ENCODE measurements around the gene CHRNA3. TPM values are rescaled to one million over a fixed set of nuclear protein-coding genes. Genes with fewer than 3 reads are reported as not detected.
"Not testable (repeated sequence)": the region's sequence is repeated elsewhere in the genome, so short reads cannot be mapped to it uniquely, and the experiment has no call there.

Gene CHRNA3
- total RNA-seq, 1 donor from 2014 or later: 3.7 TPM

DNA sequence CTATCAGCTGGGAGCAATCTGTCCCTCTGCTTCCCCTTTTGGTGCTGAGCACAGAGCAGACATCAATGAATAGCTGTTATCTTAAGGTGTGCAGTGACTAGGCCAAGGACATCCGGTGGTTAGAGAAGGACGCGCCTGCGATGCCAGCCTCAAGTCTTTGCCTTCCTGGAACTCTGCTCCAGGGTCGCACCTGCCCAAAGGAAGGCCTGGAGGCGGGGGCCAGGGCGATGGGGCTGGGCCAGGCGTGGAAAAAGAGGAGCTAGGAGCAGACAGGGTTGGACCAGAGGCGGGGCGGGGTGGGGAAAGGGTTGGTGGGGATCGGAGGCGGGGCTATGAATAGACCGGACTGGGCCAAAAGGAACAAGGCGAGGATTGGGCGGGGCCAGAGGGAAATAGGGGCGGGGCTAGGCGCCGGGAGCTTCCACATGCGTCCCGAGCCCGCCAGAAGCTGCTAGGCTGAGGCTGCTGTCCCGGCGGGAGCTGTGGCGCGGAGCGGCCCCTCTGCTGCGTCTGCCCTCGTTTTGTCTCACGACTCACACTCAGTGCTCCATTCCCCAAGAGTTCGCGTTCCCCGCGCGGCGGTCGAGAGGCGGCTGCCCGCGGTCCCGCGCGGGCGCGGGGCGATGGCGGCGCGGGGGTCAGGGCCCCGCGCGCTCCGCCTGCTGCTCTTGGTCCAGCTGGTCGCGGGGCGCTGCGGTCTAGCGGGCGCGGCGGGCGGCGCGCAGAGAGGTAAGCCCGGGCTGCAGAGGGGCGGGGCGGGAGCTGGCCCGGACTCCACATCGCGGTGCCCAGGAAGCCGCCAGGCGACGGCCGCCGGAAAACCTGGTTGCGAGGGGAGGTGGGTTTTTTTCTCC lies 55.5 kb downstream of the CHRNA3 start, which contains the start of gene CHRNA5:
Gene CHRNA5 (plus strand): TSS at position 424 of the 854 bp plus-strand sequence. CDS start 200 bp downstream, at position 624.
- peak within 1 kb of the TSS; percentile 40 for H3K27ac ChIP-seq
- H3K9me3 ChIP-seq: no peaks in the 10 kb centered on the region
- no peak for DNase-seq (ENCODE audit: extremely low spot score in 2 of 2)
- peak within 1 kb of the TSS; percentile 54 to 75 for H3K4me3 ChIP-seq
- peaks cover 12% of the 10 kb centered on the region for H3K4me1 ChIP-seq
- TF ChIP-seq, protein P1, sequence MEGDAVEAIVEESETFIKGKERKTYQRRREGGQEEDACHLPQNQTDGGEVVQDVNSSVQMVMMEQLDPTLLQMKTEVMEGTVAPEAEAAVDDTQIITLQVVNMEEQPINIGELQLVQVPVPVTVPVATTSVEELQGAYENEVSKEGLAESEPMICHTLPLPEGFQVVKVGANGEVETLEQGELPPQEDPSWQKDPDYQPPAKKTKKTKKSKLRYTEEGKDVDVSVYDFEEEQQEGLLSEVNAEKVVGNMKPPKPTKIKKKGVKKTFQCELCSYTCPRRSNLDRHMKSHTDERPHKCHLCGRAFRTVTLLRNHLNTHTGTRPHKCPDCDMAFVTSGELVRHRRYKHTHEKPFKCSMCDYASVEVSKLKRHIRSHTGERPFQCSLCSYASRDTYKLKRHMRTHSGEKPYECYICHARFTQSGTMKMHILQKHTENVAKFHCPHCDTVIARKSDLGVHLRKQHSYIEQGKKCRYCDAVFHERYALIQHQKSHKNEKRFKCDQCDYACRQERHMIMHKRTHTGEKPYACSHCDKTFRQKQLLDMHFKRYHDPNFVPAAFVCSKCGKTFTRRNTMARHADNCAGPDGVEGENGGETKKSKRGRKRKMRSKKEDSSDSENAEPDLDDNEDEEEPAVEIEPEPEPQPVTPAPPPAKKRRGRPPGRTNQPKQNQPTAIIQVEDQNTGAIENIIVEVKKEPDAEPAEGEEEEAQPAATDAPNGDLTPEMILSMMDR (IDR thresholded peaks at IDR 0.05): no peak
- peak in 1 of 2 donors; percentile 49 for TF ChIP-seq POLR2AphosphoS5 (IDR thresholded peaks at IDR 0.05; ENCODE audit: insufficient read depth in 1 of 2, low read depth in 1 of 2)
- intact Hi-C loops (cut with DNase I): no loop called here
- H3K36me3 ChIP-seq: no peaks in the 10 kb centered on the region
- no peaks in the 10 kb centered on the region for H3K27me3 ChIP-seq

DNA sequence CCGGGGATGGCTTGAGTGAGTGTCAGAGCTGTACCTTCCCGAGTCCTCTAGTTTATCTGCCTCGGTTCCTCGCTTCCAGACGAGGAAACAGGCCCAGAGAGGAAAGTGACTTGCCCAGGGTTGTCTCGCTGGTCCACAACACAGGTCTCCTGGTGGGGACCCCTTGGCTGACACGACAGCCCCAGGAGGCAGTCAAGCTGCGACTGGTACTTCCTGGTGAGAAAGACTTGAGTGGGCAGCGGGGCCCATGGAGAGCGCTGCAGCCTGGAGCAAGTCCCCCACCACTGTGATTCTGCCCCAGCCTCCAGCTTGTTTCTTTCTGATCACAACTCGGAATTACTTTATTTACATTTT lies 56.1 kb downstream of the CHRNA3 start:
- peaks cover 12% of the 10 kb centered on the region for H3K4me1 ChIP-seq

DNA sequence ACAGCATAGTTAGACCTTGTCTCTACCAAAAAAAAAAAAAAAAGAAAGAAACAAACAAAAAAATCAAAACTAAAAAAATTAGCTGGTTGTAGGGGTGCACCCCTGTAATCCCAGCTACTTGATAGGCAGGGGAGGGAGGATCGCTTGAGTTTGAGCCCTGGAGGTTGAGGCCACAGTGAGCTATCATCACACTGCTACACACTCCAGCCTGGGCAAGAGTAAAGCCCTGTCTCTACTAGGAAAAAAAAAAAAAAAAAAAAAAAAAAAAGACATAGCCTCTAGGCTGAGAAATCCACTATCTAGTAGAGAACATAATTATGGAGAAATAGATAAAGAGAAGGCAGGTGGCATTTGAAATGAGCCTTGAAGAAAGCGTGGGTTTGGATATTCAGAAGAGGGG lies 57.7 kb downstream of the CHRNA3 start:
- TF ChIP-seq POLR2AphosphoS5 (IDR thresholded peaks at IDR 0.05; ENCODE audit: insufficient read depth in 1 of 2, low read depth in 1 of 2) (no peak), POLR2A (IDR thresholded peaks at IDR 0.05) (no peak)
- TF ChIP-seq, protein P1 (IDR thresholded peaks at IDR 0.05): no peak
- Histone ChIP-seq H3K36me3 (no peaks in the 10 kb centered on the region), H3K27me3 (no peaks in the 10 kb centered on the region), H3K4me3 (no peak overlapping the region), H3K27ac (no peak overlapping the region), H3K4me1 (peaks cover 12% of the 10 kb centered on the region), H3K9me3 (no peaks in the 10 kb centered on the region)
- no peak for DNase-seq (ENCODE audit: extremely low spot score in 2 of 2)
- intact Hi-C loops (cut with DNase I): no loop called here

More for the DNA sequence above, 56.1 kb downstream of the CHRNA3 start:
- Histone ChIP-seq H3K27ac (no peak overlapping the region), H3K9me3 (no peaks in the 10 kb centered on the region), H3K36me3 (no peaks in the 10 kb centered on the region), H3K4me3 (peak overlapping the region in 1 of 2 donors; percentile 54), H3K27me3 (no peaks in the 10 kb centered on the region)
- TF ChIP-seq, protein P1 (IDR thresholded peaks at IDR 0.05): no peak
- TF ChIP-seq POLR2AphosphoS5 (IDR thresholded peaks at IDR 0.05; ENCODE audit: insufficient read depth in 1 of 2, low read depth in 1 of 2) (no peak), POLR2A (IDR thresholded peaks at IDR 0.05) (no peak)
- no peak for DNase-seq (ENCODE audit: extremely low spot score in 2 of 2)
- intact Hi-C loops (cut with DNase I): no loop called here

DNA sequence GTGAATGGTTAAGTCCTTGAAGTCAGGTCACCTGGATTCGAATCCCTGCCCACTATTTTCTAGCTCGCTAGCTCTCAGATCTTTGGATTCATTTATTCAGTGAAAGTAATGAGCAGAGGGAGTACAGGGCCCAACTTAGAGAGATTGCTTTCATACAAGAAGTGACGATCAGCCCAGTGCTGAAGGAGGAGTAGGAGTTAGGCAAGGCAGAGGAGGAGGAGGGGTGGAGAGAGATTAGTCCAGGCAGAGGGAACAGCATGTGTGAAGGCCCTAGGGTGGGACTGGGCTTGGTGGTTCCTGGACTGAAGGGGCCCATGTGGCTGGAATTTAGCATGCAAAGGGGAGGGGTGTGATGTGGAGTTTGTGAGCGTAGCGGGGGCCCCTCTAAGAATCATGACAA lies 59.3 kb downstream of the CHRNA3 start:
- Histone ChIP-seq H3K36me3 (no peaks in the 10 kb centered on the region), H3K9me3 (no peaks in the 10 kb centered on the region), H3K4me3 (no peak overlapping the region), H3K27me3 (no peaks in the 10 kb centered on the region), H3K4me1 (peaks cover 9% of the 10 kb centered on the region), H3K27ac (no peak overlapping the region)
- TF ChIP-seq POLR2A (IDR thresholded peaks at IDR 0.05) (no peak), POLR2AphosphoS5 (IDR thresholded peaks at IDR 0.05; ENCODE audit: insufficient read depth in 1 of 2, low read depth in 1 of 2) (no peak)
- TF ChIP-seq, protein P1 (IDR thresholded peaks at IDR 0.05): no peak
- intact Hi-C loops (cut with DNase I): no loop called here
- DNase-seq (ENCODE audit: extremely low spot score in 2 of 2): no peak

- H3K27me3 ChIP-seq; H3K36me3 ChIP-seq; H3K4me3 ChIP-seq; H3K27ac ChIP-seq; H3K9me3 ChIP-seq; H3K4me1 ChIP-seq; intact Hi-C loops (cut with DNase I); DNase-seq (ENCODE audit: extremely low spot score in 2 of 2): not testable (repeated sequence)
Observed at GRCh38 chr15:78560201-78560600, 60.6 kb downstream of the CHRNA3 start.

Measured in vagina (tissue), 2 donors.